AG04449 (cell line): ENCODE measurements around the gene BCAS3.

Source experiments
- CTCF ChIA-PET: fragments of 350-600 bp; formaldehyde crosslinking; extraction: SDS; loops from one replicate; lab custom pipeline; 2021; ENCODE audit warnings: antibody characterized with exemption; lab: Yijun Ruan, JAX
- POLR2A ChIA-PET: fragments of 400-600, 350-600 bp; formaldehyde crosslinking; extraction: SDS; loops from one replicate; lab custom pipeline; 2020; ENCODE audit warnings: antibody characterized with exemption, inconsistent platforms; lab: Yijun Ruan, JAX
- DNase-seq: peaks from one replicate; pipeline ENCODE4 v3.0.0-alpha.2; 2010; ENCODE audit warnings: low read depth, low spot score
- H3K4me3 ChIP-seq: 2 replicates; pipeline ENCODE4 v1.5.1; 2011; ENCODE audit warnings: low read depth, mild to moderate bottlenecking, control low read depth, low read length
- CTCF ChIP-seq: IDR thresholded peaks from one replicate; pipeline ENCODE4 v1.5.1; 2011; ENCODE audit warnings: mild to moderate bottlenecking, moderate library complexity, low read length, control low read depth, inconsistent platforms; ENCODE audit not compliant: insufficient read depth; ENCODE audit errors: missing control alignments

Gene BCAS3

GRCh38 chr17:60819447-60820130 is 141.9 kb downstream of the BCAS3 start:
- no peak for DNase-seq
- CTCF ChIA-PET, result no interaction called here
- POLR2A ChIA-PET, result no interaction called here
- no peak overlapping the region for H3K4me3 ChIP-seq
- TF ChIP-seq CTCF, result no peak

GRCh38 chr17:60823515-60823914 is 145.9 kb downstream of the BCAS3 start:
- TF ChIP-seq CTCF, result no peak
- H3K4me3 ChIP-seq, result no peak overlapping the region
- CTCF ChIA-PET, result no interaction called here
- no peak for DNase-seq
- POLR2A ChIA-PET, result no interaction called here

- ChIA-PET POLR2A (no interaction called here), CTCF (no interaction called here)
- no peak for TF ChIP-seq CTCF
- no peak for DNase-seq
- H3K4me3 ChIP-seq, result no peak overlapping the region
These were observed 147.7 kb downstream of the BCAS3 start for GRCh38 chr17:60825351-60825750.

GRCh38 chr17:60827943-60828342 is 150.3 kb downstream of the BCAS3 start:
- CTCF ChIA-PET, result no interaction called here
- H3K4me3 ChIP-seq, result no peak overlapping the region

GRCh38 chr17:60832151-60832585 is 154.5 kb downstream of the BCAS3 start:
- ChIA-PET POLR2A (no interaction called here), CTCF (no interaction called here)
- no peak overlapping the region for H3K4me3 ChIP-seq
- no peak for DNase-seq
- TF ChIP-seq CTCF, result no peak

More at GRCh38 chr17:60827943-60828342, 150.3 kb downstream of the BCAS3 start:
- no peak for TF ChIP-seq CTCF
- DNase-seq, result no peak
- POLR2A ChIA-PET, result no interaction called here

GRCh38 chr17:60832631-60833030 is 155.0 kb downstream of the BCAS3 start:
- no peak for DNase-seq
- no peak for TF ChIP-seq CTCF
- no peak overlapping the region for H3K4me3 ChIP-seq
- CTCF ChIA-PET, result no interaction called here
- POLR2A ChIA-PET, result no interaction called here
